Measurements from ENCODE around the gene MYO9B.

The MYO9B gene

GRCh38 chr19:17127671-17128070 is 52.1 kb downstream of the MYO9B start:
- Histone ChIP-seq H2BK120ac (ENCODE audit: insufficient read depth, low read length, poor library complexity) (peak overlapping the region; percentile 47), H3K14ac (ENCODE audit: low read length) (peak overlapping the region; percentile 32), H4K91ac (ENCODE audit: low read depth, low read length) (no peak overlapping the region)

GRCh38 chr19:17128403-17128802 is 52.8 kb downstream of the MYO9B start:
- no peak overlapping the region for H3K4me2 ChIP-seq (ENCODE audit: low read length)
- no peak overlapping the region for H3K4me3 ChIP-seq (ENCODE audit: low read depth, low read length)
- H3K18ac ChIP-seq (ENCODE audit: low read length), result peak overlapping the region; percentile 69
- no peak overlapping the region for H3K9ac ChIP-seq (ENCODE audit: low read length)
- H4K8ac ChIP-seq (ENCODE audit: low read depth, low read length), result no peak overlapping the region
- H4K12ac ChIP-seq (ENCODE audit: low read depth, low read length), result no peak overlapping the region
- no peak overlapping the region for H3K4ac ChIP-seq (ENCODE audit: low read depth, low read length)
- H3K14ac ChIP-seq (ENCODE audit: low read length), result peak overlapping the region; percentile 4
- no CpG with 5 or more reads among the region's 12 CpGs for WGBS (ENCODE audit: extremely low coverage, insufficient coverage, insufficient read length)
- peaks cover 33% of the 10 kb centered on the region for H3K79me1 ChIP-seq (ENCODE audit: low read length)
- H3K27ac ChIP-seq (ENCODE audit: low read depth, low read length), result no peak overlapping the region
- H2BK5ac ChIP-seq (ENCODE audit: low read depth, low read length, poor library complexity), result no peak overlapping the region
- peaks cover 2 to 4% of the 10 kb centered on the region in 2 experiments for H3K36me3 ChIP-seq (ENCODE audit: control insufficient read depth in 1 of 2, insufficient read depth in 2 of 2, low read length in 2 of 2)
- peaks cover 8% of the 10 kb centered on the region for H3K79me2 ChIP-seq (ENCODE audit: control insufficient read depth, insufficient read depth, low read length, poor library complexity)
- DNase-seq, result no peak
- H2AK5ac ChIP-seq (ENCODE audit: low read length), result peak overlapping the region; percentile 2
- no peaks in the 10 kb centered on the region for H3K9me3 ChIP-seq (ENCODE audit: insufficient read depth, low read depth, low read length)
- no peaks in the 10 kb centered on the region for H3K27me3 ChIP-seq (ENCODE audit: insufficient read depth, low read length)
- H3K4me1 ChIP-seq (ENCODE audit: control insufficient read depth in 1 of 2, insufficient read depth in 2 of 2, low read length in 2 of 2), result peaks cover 27 to 33% of the 10 kb centered on the region in 2 experiments
- H2BK120ac ChIP-seq (ENCODE audit: insufficient read depth, low read length, poor library complexity), result peak overlapping the region; percentile 0
- H4K91ac ChIP-seq (ENCODE audit: low read depth, low read length), result peak overlapping the region; percentile 0
- H2BK12ac ChIP-seq (ENCODE audit: low read length), result peak overlapping the region; percentile 25
- H3K23ac ChIP-seq (ENCODE audit: low read length), result no peak overlapping the region
- no peak overlapping the region for H2AFZ ChIP-seq (ENCODE audit: insufficient read depth, low read length, poor library complexity)

More at GRCh38 chr19:17127671-17128070, 52.1 kb downstream of the MYO9B start:
- no peaks in the 10 kb centered on the region for H3K9me3 ChIP-seq (ENCODE audit: insufficient read depth, low read depth, low read length)
- no peak overlapping the region for H2AFZ ChIP-seq (ENCODE audit: insufficient read depth, low read length, poor library complexity)
- peaks cover 8% of the 10 kb centered on the region for H3K79me2 ChIP-seq (ENCODE audit: control insufficient read depth, insufficient read depth, low read length, poor library complexity)
- H4K12ac ChIP-seq (ENCODE audit: low read depth, low read length), result no peak overlapping the region
- DNase-seq, result no peak
- peak overlapping the region; percentile 37 for H2BK12ac ChIP-seq (ENCODE audit: low read length)
- no peak overlapping the region for H3K4me3 ChIP-seq (ENCODE audit: low read depth, low read length)
- H3K27me3 ChIP-seq (ENCODE audit: insufficient read depth, low read length), result no peaks in the 10 kb centered on the region
- no peak overlapping the region for H4K8ac ChIP-seq (ENCODE audit: low read depth, low read length)
- H3K18ac ChIP-seq (ENCODE audit: low read length), result peak overlapping the region; percentile 61
- peaks cover 4% of the 10 kb centered on the region in 2 experiments for H3K36me3 ChIP-seq (ENCODE audit: control insufficient read depth in 1 of 2, insufficient read depth in 2 of 2, low read length in 2 of 2)
- H3K4me1 ChIP-seq (ENCODE audit: control insufficient read depth in 1 of 2, insufficient read depth in 2 of 2, low read length in 2 of 2), result peaks cover 27 to 33% of the 10 kb centered on the region in 2 experiments
- H2BK5ac ChIP-seq (ENCODE audit: low read depth, low read length, poor library complexity), result no peak overlapping the region
- no peak overlapping the region for H3K9ac ChIP-seq (ENCODE audit: low read length)
- peaks cover 33% of the 10 kb centered on the region for H3K79me1 ChIP-seq (ENCODE audit: low read length)
- H3K4ac ChIP-seq (ENCODE audit: low read depth, low read length), result peak overlapping the region; percentile 33
- H3K23ac ChIP-seq (ENCODE audit: low read length), result no peak overlapping the region
- H2AK5ac ChIP-seq (ENCODE audit: low read length), result peak overlapping the region; percentile 59
- no CpG with 5 or more reads among the region's 6 CpGs for WGBS (ENCODE audit: extremely low coverage, insufficient coverage, insufficient read length)
- H3K4me2 ChIP-seq (ENCODE audit: low read length), result no peak overlapping the region
- no peak overlapping the region for H3K27ac ChIP-seq (ENCODE audit: low read depth, low read length)

GRCh38 chr19:17128820-17129219 is 53.2 kb downstream of the MYO9B start:
- no peak overlapping the region for H2AK5ac ChIP-seq (ENCODE audit: low read length)
- DNase-seq, result no peak
- peaks cover 2 to 4% of the 10 kb centered on the region in 2 experiments for H3K36me3 ChIP-seq (ENCODE audit: control insufficient read depth in 1 of 2, insufficient read depth in 2 of 2, low read length in 2 of 2)
- H2BK12ac ChIP-seq (ENCODE audit: low read length), result peak overlapping the region; percentile 25
- H3K4ac ChIP-seq (ENCODE audit: low read depth, low read length), result no peak overlapping the region
- H3K79me1 ChIP-seq (ENCODE audit: low read length), result peaks cover 33% of the 10 kb centered on the region
- peaks cover 8% of the 10 kb centered on the region for H3K79me2 ChIP-seq (ENCODE audit: control insufficient read depth, insufficient read depth, low read length, poor library complexity)
- no peak overlapping the region for H4K8ac ChIP-seq (ENCODE audit: low read depth, low read length)
- peaks cover 27 to 33% of the 10 kb centered on the region in 2 experiments for H3K4me1 ChIP-seq (ENCODE audit: control insufficient read depth in 1 of 2, insufficient read depth in 2 of 2, low read length in 2 of 2)
- H3K18ac ChIP-seq (ENCODE audit: low read length), result no peak overlapping the region
- no peak overlapping the region for H2BK5ac ChIP-seq (ENCODE audit: low read depth, low read length, poor library complexity)
- peak overlapping the region; percentile 4 for H3K14ac ChIP-seq (ENCODE audit: low read length)
- no peak overlapping the region for H3K4me3 ChIP-seq (ENCODE audit: low read depth, low read length)
- H3K27me3 ChIP-seq (ENCODE audit: insufficient read depth, low read length), result no peaks in the 10 kb centered on the region
- H3K23ac ChIP-seq (ENCODE audit: low read length), result no peak overlapping the region
- no peaks in the 10 kb centered on the region for H3K9me3 ChIP-seq (ENCODE audit: insufficient read depth, low read depth, low read length)
- no peak overlapping the region for H2BK120ac ChIP-seq (ENCODE audit: insufficient read depth, low read length, poor library complexity)
- H3K27ac ChIP-seq (ENCODE audit: low read depth, low read length), result no peak overlapping the region
- no peak overlapping the region for H4K12ac ChIP-seq (ENCODE audit: low read depth, low read length)
- H2AFZ ChIP-seq (ENCODE audit: insufficient read depth, low read length, poor library complexity), result no peak overlapping the region
- peak overlapping the region; percentile 0 for H4K91ac ChIP-seq (ENCODE audit: low read depth, low read length)
- no peak overlapping the region for H3K9ac ChIP-seq (ENCODE audit: low read length)
- no peak overlapping the region for H3K4me2 ChIP-seq (ENCODE audit: low read length)
- no CpG with 5 or more reads among the region's 9 CpGs for WGBS (ENCODE audit: extremely low coverage, insufficient coverage, insufficient read length)

- H3K4me3 ChIP-seq (ENCODE audit: low read depth, low read length), result no peak overlapping the region
- H4K91ac ChIP-seq (ENCODE audit: low read depth, low read length), result peak overlapping the region; percentile 74
- no CpG with 5 or more reads among the region's 12 CpGs for WGBS (ENCODE audit: extremely low coverage, insufficient coverage, insufficient read length)
- H3K36me3 ChIP-seq (ENCODE audit: control insufficient read depth in 1 of 2, insufficient read depth in 2 of 2, low read length in 2 of 2), result peaks cover 2 to 4% of the 10 kb centered on the region in 2 experiments
- no peak overlapping the region for H2AFZ ChIP-seq (ENCODE audit: insufficient read depth, low read length, poor library complexity)
- H4K12ac ChIP-seq (ENCODE audit: low read depth, low read length), result no peak overlapping the region
- H3K14ac ChIP-seq (ENCODE audit: low read length), result peak overlapping the region; percentile 4
- no peak overlapping the region for H3K23ac ChIP-seq (ENCODE audit: low read length)
- no peak overlapping the region for H2BK120ac ChIP-seq (ENCODE audit: insufficient read depth, low read length, poor library complexity)
- DNase-seq, result peak in 1 of 2 donors; percentile 62
- peak overlapping the region; percentile 0 for H3K27ac ChIP-seq (ENCODE audit: low read depth, low read length)
- peaks cover 34% of the 10 kb centered on the region for H3K79me1 ChIP-seq (ENCODE audit: low read length)
- peak overlapping the region; percentile 31 for H4K8ac ChIP-seq (ENCODE audit: low read depth, low read length)
- peaks cover 29 to 35% of the 10 kb centered on the region in 2 experiments for H3K4me1 ChIP-seq (ENCODE audit: control insufficient read depth in 1 of 2, insufficient read depth in 2 of 2, low read length in 2 of 2)
- peak overlapping the region; percentile 58 for H2BK12ac ChIP-seq (ENCODE audit: low read length)
- no peak overlapping the region for H3K18ac ChIP-seq (ENCODE audit: low read length)
- peak overlapping the region; percentile 11 for H2AK5ac ChIP-seq (ENCODE audit: low read length)
- H3K79me2 ChIP-seq (ENCODE audit: control insufficient read depth, insufficient read depth, low read length, poor library complexity), result peaks cover 8% of the 10 kb centered on the region
- H3K9me3 ChIP-seq (ENCODE audit: insufficient read depth, low read depth, low read length), result no peaks in the 10 kb centered on the region
- no peaks in the 10 kb centered on the region for H3K27me3 ChIP-seq (ENCODE audit: insufficient read depth, low read length)
- H3K4ac ChIP-seq (ENCODE audit: low read depth, low read length), result peak overlapping the region; percentile 6
- no peak overlapping the region for H3K9ac ChIP-seq (ENCODE audit: low read length)
- no peak overlapping the region for H2BK5ac ChIP-seq (ENCODE audit: low read depth, low read length, poor library complexity)
- H3K4me2 ChIP-seq (ENCODE audit: low read length), result no peak overlapping the region
Observed at GRCh38 chr19:17129377-17129776, 53.8 kb downstream of the MYO9B start.

Measured in trophoblast cell (in vitro differentiated cells and primary cell).